ENCODE data around the gene WFS1. TPM values are rescaled to one million over a fixed set of nuclear protein-coding genes. Genes with fewer than 3 reads are reported as not detected.

The WFS1 gene
- total and polyA plus RNA-seq, 7 donors: 5.9 to 13.3 (median 8.8) TPM

DNA sequence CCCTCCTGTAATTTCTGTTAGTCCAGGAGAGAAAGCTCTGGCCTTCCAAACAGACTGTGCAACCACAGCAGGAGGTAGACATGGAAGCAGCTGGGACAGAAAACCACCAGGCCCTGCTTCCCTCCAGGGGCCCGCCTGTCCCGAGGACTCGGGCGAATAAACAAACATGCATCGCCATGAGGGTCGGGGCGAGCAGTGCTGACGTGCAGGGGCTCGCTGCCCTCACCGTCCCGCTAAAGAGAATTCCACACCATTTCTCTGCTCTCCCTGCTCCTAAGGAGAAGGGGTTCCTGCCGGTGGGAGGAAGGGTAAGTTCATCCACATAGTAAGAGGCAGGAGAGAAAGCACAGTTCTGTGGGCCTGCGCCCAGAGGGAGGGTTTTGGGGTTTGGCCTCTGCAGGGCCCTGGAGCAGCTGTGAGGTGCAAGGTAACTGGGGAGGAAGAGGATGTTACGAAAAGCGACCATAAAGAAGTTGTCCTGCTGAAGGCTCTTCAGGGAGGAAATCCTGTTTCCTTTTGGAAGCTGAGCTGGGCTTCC lies 54.9 kb downstream of the WFS1 start:
- H3K27ac ChIP-seq: peak overlapping the region; percentile 9
- intact Hi-C loops (cut with DNase I): no loop called here
- DNase-seq: peak in 1 of 2 donors; percentile 41

DNA sequence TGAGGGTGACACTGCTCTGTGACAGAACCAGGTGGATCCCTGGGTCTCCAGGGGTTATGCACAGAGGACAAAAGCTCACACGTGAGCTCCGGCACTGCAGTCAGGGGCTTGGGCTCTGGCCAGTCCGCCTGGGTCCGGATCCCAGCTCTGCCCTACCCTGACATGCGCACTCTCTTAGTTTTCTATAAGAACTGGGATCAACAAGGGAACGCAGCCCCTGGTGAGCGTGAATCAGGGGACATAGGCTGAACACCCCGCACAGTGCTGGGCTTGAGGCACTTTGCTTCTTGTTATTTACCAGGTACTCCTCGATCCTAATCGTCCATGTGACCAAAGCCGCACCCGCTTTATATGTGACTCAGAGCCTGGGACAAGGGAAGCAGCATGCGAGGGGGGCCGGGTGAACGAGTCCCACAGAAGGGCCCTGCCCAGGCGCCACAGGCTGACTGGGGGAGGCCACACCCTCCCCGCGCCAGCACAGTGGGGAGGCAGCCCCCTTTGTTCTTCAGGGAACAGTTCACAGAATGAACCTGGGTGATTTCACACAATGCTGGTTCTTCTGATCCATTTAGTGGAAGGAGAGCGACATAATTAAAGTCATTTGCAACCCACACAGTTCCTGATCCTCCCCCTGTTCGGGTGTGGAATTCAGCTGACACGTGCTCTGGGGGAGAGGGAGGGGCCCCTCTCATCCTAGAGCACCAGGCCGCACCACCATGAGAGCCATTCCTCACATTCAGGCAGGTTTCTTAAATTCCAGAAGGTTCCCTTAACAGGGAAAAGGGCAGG lies 55.5 kb downstream of the WFS1 start:
- TF ChIP-seq CTCF (IDR thresholded peaks at IDR 0.05): no peak
- intact Hi-C loops (cut with DNase I): loop anchor here in 1 of 2 donors (5.0 kb wide), 1 partner anchor 328 kb away; no protein-coding TSS in a partner anchor
- H3K36me3 ChIP-seq (ENCODE audit: insufficient read depth in 1 of 2, low read depth in 1 of 2): no peaks in the 10 kb centered on the region
- peak; percentile 31 to 58 for DNase-seq
- no peak overlapping the region for H3K4me3 ChIP-seq
- H3K27ac ChIP-seq: peak overlapping the region; percentile 27
- no peaks in the 10 kb centered on the region for H3K4me1 ChIP-seq
- no peaks in the 10 kb centered on the region for H3K9me3 ChIP-seq
- peaks cover 0 to 30% (median 4%) of the 10 kb centered on the region in 3 donors for H3K27me3 ChIP-seq (ENCODE audit: insufficient read depth in 3 of 3, low read length in 2 of 3)
- WGBS, 3 donors: 44 to 47% (median 46%) methylated on average over 22 of the region's 22 CpGs
- peak in 3 of 4 donors; percentile 26 to 49 (median 36) for ATAC-seq

More for the DNA sequence above, 54.9 kb downstream of the WFS1 start:
- 34 to 36% (median 36%) methylated on average over 15 of the region's 15 CpGs for WGBS, 3 donors
- Histone ChIP-seq H3K4me1 (no peaks in the 10 kb centered on the region), H3K36me3 (ENCODE audit: insufficient read depth in 1 of 2, low read depth in 1 of 2) (no peaks in the 10 kb centered on the region), H3K27me3 (ENCODE audit: insufficient read depth in 3 of 3, low read length in 2 of 3) (peaks cover 0 to 30% (median 4%) of the 10 kb centered on the region in 3 donors), H3K9me3 (no peaks in the 10 kb centered on the region), H3K4me3 (no peak overlapping the region)
- ATAC-seq: no peak
- no peak for TF ChIP-seq CTCF (IDR thresholded peaks at IDR 0.05)

- intact Hi-C loops (cut with DNase I): loop anchor here (2.0 to 5.0 kb wide), 2 partner anchors 75 to 329 kb away; no protein-coding TSS in a partner anchor
- no peaks in the 10 kb centered on the region for H3K4me1 ChIP-seq
- ATAC-seq: no peak
- TF ChIP-seq CTCF (IDR thresholded peaks at IDR 0.05): no peak
- 76 to 78% (median 78%) methylated on average over 13 to 14 of the region's 14 CpGs for WGBS, 3 donors
- H3K27ac ChIP-seq: peak overlapping the region; percentile 27
- DNase-seq: peak in 1 of 2 donors; percentile 36
- H3K27me3 ChIP-seq (ENCODE audit: insufficient read depth in 3 of 3, low read length in 2 of 3): peaks cover 0 to 30% (median 3%) of the 10 kb centered on the region in 3 donors
- no peak overlapping the region for H3K4me3 ChIP-seq
- H3K36me3 ChIP-seq (ENCODE audit: insufficient read depth in 1 of 2, low read depth in 1 of 2): no peaks in the 10 kb centered on the region
- no peaks in the 10 kb centered on the region for H3K9me3 ChIP-seq
Observed at GRCh38 chr4:6325788-6326290, 56.2 kb downstream of the WFS1 start.

- Histone ChIP-seq H3K4me1 (no peaks in the 10 kb centered on the region), H3K4me3 (no peak overlapping the region), H3K36me3 (ENCODE audit: insufficient read depth in 1 of 2, low read depth in 1 of 2) (no peaks in the 10 kb centered on the region), H3K9me3 (no peaks in the 10 kb centered on the region), H3K27me3 (ENCODE audit: insufficient read depth in 3 of 3, low read length in 2 of 3) (peaks cover 0 to 30% (median 6%) of the 10 kb centered on the region in 3 donors), H3K27ac (no peak overlapping the region)
- intact Hi-C loops (cut with DNase I): loop anchor here (1.0 to 5.0 kb wide), 3 partner anchors 75 to 329 kb away; no protein-coding TSS in a partner anchor
- no peak for TF ChIP-seq CTCF (IDR thresholded peaks at IDR 0.05)
- peak in 1 of 2 donors; percentile 55 for DNase-seq
- WGBS, 3 donors: 89 to 90% (median 89%) methylated on average over 21 to 28 of the region's 28 CpGs
- no peak for ATAC-seq
Observed at GRCh38 chr4:6326312-6327060, 56.8 kb downstream of the WFS1 start.
